ENCODE data around the gene PXMP4.

The PXMP4 gene

GRCh38 chr20:33668466-33669155, 51.5 kb downstream of the PXMP4 start:
- no peak for DNase-seq (ENCODE audit: low spot score)

GRCh38 chr20:33667676-33668465, 52.2 kb downstream of the PXMP4 start:
- DNase-seq (ENCODE audit: low spot score), result peak; percentile 54

DNA sequence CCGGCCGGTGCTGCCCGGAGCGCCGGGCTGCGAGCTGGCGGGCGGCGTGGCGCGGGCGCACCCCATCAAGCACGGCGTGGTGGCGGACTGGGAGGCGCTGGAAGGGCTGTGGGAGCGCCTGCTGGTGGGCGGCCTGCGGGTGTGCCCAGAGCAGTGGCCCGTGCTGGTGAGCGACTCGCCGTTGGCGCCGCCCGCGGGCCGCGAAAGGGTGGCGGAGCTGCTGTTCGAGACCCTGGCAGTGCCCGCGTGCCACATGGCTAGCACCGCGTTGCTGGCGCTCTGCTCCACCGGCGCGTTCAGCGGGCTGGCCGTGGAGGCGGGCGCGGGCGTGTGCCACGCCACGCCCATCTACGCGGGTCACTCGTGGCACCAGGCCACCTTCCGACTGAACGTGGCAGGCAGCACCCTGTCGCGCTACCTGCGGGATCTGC, 52.9 kb downstream of the PXMP4 start:
- DNase-seq (ENCODE audit: low spot score), result no peak

DNA sequence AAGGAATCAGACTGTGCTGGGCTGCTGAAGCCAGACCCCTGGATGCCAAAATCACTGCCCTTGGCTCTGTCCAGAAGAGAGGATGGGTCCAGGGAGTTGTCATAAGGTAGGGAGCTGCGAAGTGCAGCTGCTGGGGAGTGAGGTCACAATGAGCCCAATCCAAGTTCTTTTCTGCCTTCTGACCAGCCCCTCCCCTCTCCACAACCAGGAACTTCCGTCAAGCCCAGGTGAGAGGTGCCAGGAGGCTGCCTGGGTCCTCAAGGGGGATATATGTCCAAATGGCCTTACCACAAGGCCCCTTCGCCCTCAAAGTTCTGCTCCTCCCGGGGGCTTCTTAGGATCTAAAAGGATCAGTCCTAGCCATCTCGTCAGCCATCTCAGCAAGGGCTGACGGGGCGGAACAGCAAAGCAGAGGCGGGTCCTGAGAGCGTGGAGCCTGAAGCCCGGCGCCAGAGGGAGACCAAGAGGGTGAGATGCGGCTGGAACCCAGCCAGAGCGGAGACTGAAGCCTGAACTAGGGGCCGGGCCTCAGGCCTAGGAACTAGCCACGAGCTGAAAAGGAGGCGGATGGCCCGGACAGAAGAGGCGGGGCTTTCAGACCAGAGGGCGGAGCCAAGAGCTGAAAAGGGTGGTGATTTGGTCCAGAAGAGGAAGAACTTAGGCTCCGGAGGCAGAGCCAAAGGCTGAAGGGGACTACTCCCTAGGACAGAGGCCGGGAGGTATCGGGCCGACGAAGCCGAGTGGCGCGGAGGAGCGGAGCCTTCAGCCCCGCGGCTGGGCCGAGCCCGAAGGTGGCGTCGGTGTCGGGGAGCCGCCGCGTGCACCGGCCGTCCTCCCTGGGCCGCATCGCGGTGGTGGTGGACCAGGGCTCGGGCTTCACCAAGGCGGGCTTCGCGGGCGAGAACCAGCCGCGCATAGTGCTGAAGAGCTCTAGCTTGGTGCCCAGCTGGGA, 53.5 kb downstream of the PXMP4 start, which contains the start of gene ACTL10:
Gene ACTL10 (plus strand): TSS at position 651 of the 952 bp plus-strand sequence. CDS start 555 bp downstream, outside the sequence.
- peak; percentile 96 for DNase-seq (ENCODE audit: low spot score)

DNA sequence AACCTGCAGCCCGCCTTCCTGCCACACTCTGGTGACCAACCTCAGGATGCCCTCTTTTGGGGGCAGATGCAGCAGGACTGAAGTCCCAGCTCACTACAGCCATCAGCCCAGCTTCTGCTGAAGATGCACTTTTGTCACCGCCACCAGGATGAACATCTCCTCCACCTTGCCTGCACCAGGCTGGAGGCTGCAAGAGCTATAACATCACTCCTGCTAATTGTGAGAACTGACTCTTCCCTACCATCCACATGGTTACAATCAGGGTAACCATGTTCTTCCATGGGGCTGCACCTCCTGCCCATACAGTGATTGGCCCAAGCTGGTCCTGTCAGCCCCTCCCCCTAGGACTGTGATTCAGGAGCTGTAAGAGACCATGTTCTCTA, 55.4 kb downstream of the PXMP4 start:
- DNase-seq (ENCODE audit: low spot score), result no peak

- no peak for DNase-seq (ENCODE audit: low spot score)
Measured at GRCh38 chr20:33664085-33664761, 55.9 kb downstream of the PXMP4 start.

- peak; percentile 74 for DNase-seq (ENCODE audit: low spot score)
Measured at GRCh38 chr20:33663161-33664084, 56.7 kb downstream of the PXMP4 start.

- DNase-seq (ENCODE audit: low spot score), result no peak
Measured at GRCh38 chr20:33662172-33662571, 57.9 kb downstream of the PXMP4 start, which contains the start of gene C20orf144. TSS of gene C20orf144 (plus strand) at chr20:33662327. CDS start at chr20:33662346, 19 bp downstream.

DNA sequence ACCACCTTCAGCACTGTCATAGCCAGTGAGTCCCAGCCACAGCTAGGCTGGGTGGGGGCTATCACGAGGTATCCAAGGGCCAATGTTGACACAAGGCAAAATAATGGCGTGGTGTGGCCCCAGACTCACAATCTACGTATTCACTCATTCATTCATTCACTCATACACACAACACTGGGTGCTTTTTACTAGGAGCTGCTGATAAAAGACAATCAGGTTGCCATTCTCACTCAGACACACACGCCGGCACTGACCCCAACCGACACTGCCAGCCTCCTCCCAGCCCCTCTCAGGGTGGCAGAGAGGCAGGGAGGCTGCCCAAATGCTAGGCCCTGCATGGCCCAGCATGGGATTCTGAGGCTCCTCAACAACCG, 59.4 kb downstream of the PXMP4 start:
- DNase-seq (ENCODE audit: low spot score), result no peak

DNA sequence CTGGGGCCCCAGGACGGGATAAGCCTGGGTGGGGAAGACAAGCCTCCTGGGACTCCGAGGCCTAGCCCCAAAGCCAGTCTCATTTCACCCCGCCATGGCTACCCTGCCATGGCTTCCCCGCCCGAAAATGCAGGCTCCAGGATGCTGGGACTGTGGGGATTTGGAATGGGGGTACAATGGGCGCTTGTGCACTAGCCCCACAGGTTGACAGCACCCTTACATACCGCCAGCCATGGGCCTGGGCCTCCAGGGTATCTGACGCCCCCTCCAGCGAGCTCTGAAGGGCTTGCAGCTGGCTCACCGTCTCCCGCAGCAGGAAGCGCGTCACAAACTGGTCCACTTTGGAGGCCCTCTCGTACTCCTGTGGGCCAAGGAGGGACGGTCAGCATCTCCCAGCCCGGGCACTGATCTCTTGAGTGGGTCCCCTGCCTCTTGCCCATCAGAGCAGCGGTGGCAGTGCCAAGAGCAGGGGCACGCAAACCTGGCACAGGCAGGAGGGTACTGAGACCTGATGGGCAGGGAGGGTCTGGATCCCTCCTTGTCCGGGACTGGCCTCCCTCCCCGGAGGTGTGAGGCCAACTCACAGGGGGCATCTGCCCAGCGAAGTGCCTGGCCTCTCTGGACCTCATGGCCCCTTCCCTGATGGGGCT, 60.0 kb downstream of the PXMP4 start:
- DNase-seq (ENCODE audit: low spot score), result no peak

DNA sequence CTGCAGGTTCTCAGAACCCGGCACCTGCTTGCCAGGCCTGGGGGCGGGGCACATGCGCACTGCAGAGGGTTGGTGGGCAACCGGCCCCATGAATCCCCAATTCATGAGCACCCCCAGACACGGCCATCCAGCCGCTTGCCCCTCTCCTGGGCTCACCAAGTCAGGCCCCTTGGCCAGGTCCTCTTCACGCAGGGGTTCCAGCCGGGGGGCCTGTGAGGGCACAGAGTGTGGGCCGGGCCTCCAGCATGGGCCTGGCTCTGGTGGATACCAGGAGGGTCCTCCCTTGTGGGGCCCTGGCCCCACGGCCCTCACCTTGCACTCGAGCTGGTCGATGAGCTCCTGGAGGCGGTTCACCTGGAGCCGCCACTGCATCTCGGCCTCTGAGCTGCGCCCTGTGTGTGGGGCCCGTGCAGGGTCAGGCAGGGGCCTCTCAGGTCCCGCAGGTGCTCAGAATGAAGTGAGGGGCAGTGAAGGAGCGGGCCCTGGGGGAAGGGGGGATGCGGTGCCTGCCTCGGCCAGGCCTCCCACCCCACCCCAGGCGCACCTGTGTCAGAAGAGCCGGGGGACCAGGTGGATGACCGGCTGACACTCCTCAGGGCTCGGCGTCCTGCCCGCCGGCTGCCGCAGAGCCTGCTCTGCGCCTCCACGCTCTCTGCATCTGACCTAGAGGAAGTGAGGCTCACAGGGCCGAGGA, 60.6 kb downstream of the PXMP4 start:
- no peak for DNase-seq (ENCODE audit: low spot score)

DNA sequence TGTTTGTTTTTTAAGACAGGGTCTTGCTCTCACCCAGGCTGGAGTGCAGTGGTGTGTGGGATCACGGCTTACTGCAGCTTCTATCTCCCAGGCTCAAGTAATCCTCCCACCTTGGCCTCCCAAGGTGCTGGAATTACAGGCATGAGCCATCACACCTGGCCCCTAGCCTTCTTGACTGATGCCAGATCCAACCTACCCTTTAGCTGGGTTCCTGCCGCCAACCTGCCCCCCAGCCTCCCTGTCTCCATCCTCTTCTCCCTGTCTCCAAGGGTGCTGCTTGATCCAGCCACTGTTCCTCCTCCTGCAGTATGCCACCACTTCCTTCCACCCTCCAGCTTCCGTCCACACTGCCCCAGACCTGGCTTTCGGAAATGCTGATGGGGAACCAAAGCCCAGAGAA, 61.2 kb downstream of the PXMP4 start:
- no peak for DNase-seq (ENCODE audit: low spot score)

- no peak for DNase-seq (ENCODE audit: low spot score)
Measured at GRCh38 chr20:33658510-33658909, 61.6 kb downstream of the PXMP4 start.

DNA sequence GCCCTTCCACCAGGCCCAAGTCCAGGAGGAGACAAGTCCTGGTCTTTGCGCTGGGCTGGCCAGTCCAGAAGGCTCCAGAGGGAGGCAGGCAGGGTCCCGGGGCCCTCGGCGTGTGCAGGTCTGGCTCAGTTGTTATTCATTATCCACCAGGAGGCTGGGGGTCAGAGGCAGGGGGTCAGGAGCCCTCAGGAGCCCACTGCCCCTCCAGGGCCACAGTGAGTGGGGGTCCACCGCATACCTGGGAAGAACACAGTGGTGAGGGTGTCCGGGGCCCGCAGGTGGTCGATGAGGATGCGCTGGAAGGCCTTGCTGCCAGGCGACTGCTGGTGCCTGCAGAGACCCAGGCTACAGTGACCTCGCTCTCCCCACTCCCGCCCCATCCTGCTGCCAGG, 62.4 kb downstream of the PXMP4 start:
- no peak for DNase-seq (ENCODE audit: low spot score)

- DNase-seq (ENCODE audit: low spot score), result no peak
Measured at GRCh38 chr20:33656783-33657703, 63.1 kb downstream of the PXMP4 start.

- no peak for DNase-seq (ENCODE audit: low spot score)
Measured at GRCh38 chr20:33656010-33656782, 63.9 kb downstream of the PXMP4 start.

GRCh38 chr20:33655164-33655563, 64.9 kb downstream of the PXMP4 start:
- no peak for DNase-seq (ENCODE audit: low spot score)
